ENCODE measurements around the gene EDIL3.
"Not testable (repeated sequence)": the region's sequence is repeated elsewhere in the genome, so short reads cannot be mapped to it uniquely, and the experiment has no call there.

The EDIL3 gene

GRCh38 chr5:84253946-84254345 is 130.7 kb downstream of the EDIL3 start:
- DNase-seq, result no peak

GRCh38 chr5:84251503-84251902 is 133.2 kb downstream of the EDIL3 start:
- no peak for DNase-seq

- DNase-seq, result no peak
Observed at GRCh38 chr5:84249918-84250630, 134.6 kb downstream of the EDIL3 start.

- no peak for DNase-seq
Observed at GRCh38 chr5:84248013-84248412, 136.7 kb downstream of the EDIL3 start.

- no peak for DNase-seq
Observed at GRCh38 chr5:84242286-84242685, 142.4 kb downstream of the EDIL3 start.

GRCh38 chr5:84239494-84239893 is 145.2 kb downstream of the EDIL3 start:
- DNase-seq, result no peak

- no peak for DNase-seq
Observed at GRCh38 chr5:84237126-84237525, 147.6 kb downstream of the EDIL3 start.

GRCh38 chr5:84231433-84231832 is 153.2 kb downstream of the EDIL3 start:
- no peak for DNase-seq

- DNase-seq, result no peak
Observed at GRCh38 chr5:84229045-84229444, 155.6 kb downstream of the EDIL3 start.

GRCh38 chr5:84228266-84228665 is 156.4 kb downstream of the EDIL3 start:
- no peak for DNase-seq

- DNase-seq, result no peak
Observed at GRCh38 chr5:84227236-84227635, 157.4 kb downstream of the EDIL3 start.

- DNase-seq, result no peak
Observed at GRCh38 chr5:84218546-84218945, 166.1 kb downstream of the EDIL3 start.

GRCh38 chr5:84215521-84215920 is 169.2 kb downstream of the EDIL3 start:
- DNase-seq, result no peak

- no peak for DNase-seq
Observed at GRCh38 chr5:84213861-84214260, 170.8 kb downstream of the EDIL3 start.

GRCh38 chr5:84213212-84213611 is 171.5 kb downstream of the EDIL3 start:
- DNase-seq, result no peak

- DNase-seq, result no peak
Observed at GRCh38 chr5:84204772-84205171, 179.9 kb downstream of the EDIL3 start.

GRCh38 chr5:84202136-84202535 is 182.5 kb downstream of the EDIL3 start:
- DNase-seq, result no peak

- DNase-seq, result no peak
Observed at GRCh38 chr5:84197538-84197937, 187.1 kb downstream of the EDIL3 start.

GRCh38 chr5:84191281-84191680 is 193.4 kb downstream of the EDIL3 start:
- DNase-seq, result peak; percentile 74

- no peak for DNase-seq
Observed at GRCh38 chr5:84184857-84185256, 199.8 kb downstream of the EDIL3 start.

GRCh38 chr5:84181093-84181492 is 203.6 kb downstream of the EDIL3 start:
- DNase-seq, result no peak

- no peak for DNase-seq
Observed at GRCh38 chr5:84168841-84169240, 215.8 kb downstream of the EDIL3 start.

- DNase-seq, result no peak
Observed at GRCh38 chr5:84163671-84164070, 221.0 kb downstream of the EDIL3 start.

GRCh38 chr5:84162695-84163094 is 222.0 kb downstream of the EDIL3 start:
- DNase-seq, result no peak

- DNase-seq, result not testable (repeated sequence)
Observed at GRCh38 chr5:84160650-84161049, 224.0 kb downstream of the EDIL3 start.

Measured in DMS 273 treated with DMSO at 0.1 percent for 48 hours (cell line).